Measurements from ENCODE around the gene AKAP14. TPM values are rescaled to one million over a fixed set of nuclear protein-coding genes. Genes with fewer than 3 reads are reported as not detected.

The AKAP14 gene
- not detected for total RNA-seq

GRCh38 chrX:119895843-119896326, at the start of gene AKAP14:
TSS of gene AKAP14 (plus strand) at chrX:119895893. CDS start at chrX:119903224, 7,331 bp downstream.
- Histone ChIP-seq H3K27ac (no peak within 1 kb of the TSS), H3K36me3 (no peaks in the 10 kb centered on the region), H3K27me3 (no peaks in the 10 kb centered on the region), H3K4me1 (no peaks in the 10 kb centered on the region), H3K9me3 (no peaks in the 10 kb centered on the region), H3K4me3 (no peak within 1 kb of the TSS)
- no peak for DNase-seq (ENCODE audit: low spot score)
- TF ChIP-seq CTCF (IDR thresholded peaks at IDR 0.05), result no peak

- Histone ChIP-seq H3K9me3 (no peaks in the 10 kb centered on the region), H3K4me3 (peak within 1 kb of the TSS; percentile 67 to 69), H3K27me3 (no peaks in the 10 kb centered on the region), H3K27ac (peak within 1 kb of the TSS; percentile 86 to 91), H3K36me3 (no peaks in the 10 kb centered on the region), H3K4me1 (peaks cover 0 to 5% of the 10 kb centered on the region in 2 donors)
- peak in 1 of 2 donors; percentile 15 for TF ChIP-seq CTCF (IDR thresholded peaks at IDR 0.05)
- peak; percentile 97 for DNase-seq (ENCODE audit: low spot score)
Measured at GRCh38 chrX:119852382-119853353, 43.0 kb upstream of the AKAP14 start, which contains the start of gene UPF3B. TSS of gene UPF3B (minus strand) at chrX:119852963. CDS start at chrX:119852928, 35 bp downstream.

DNA sequence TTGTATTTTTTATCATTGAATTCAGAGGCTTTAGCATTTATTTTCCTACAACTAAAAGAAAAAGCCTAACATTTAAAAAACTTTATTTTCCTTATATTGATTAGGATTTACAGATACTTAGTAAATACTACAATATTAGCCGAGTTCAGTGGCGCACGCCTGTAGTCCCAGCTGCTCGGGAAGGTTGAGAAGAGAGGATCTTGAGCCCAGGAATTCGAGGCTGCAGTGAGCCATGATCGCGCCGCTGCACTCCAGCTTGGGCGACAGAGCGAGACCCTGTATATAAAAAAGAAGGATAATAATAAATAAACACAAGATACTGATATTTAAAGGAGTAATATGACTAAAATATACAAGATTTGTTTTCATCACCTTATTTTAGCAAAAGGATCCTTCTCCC, 42.2 kb upstream of the AKAP14 start:
- Histone ChIP-seq H3K36me3 (no peaks in the 10 kb centered on the region), H3K4me1 (peaks cover 0 to 5% of the 10 kb centered on the region in 2 donors), H3K27ac (peak overlapping the region; percentile 57 to 91), H3K4me3 (peak overlapping the region; percentile 67 to 69), H3K9me3 (no peaks in the 10 kb centered on the region), H3K27me3 (no peaks in the 10 kb centered on the region)
- no peak for TF ChIP-seq CTCF (IDR thresholded peaks at IDR 0.05)
- no peak for DNase-seq (ENCODE audit: low spot score)

GRCh38 chrX:119870626-119871131, 25.0 kb upstream of the AKAP14 start:
- Histone ChIP-seq H3K4me3 (peak overlapping the region; percentile 49 to 59), H3K4me1 (peaks cover 0 to 7% of the 10 kb centered on the region in 2 donors), H3K36me3 (no peaks in the 10 kb centered on the region), H3K27ac (peak overlapping the region; percentile 87 to 88), H3K27me3 (no peaks in the 10 kb centered on the region), H3K9me3 (no peaks in the 10 kb centered on the region)
- no peak for DNase-seq (ENCODE audit: low spot score)
- TF ChIP-seq CTCF (IDR thresholded peaks at IDR 0.05), result no peak

- no peak for DNase-seq (ENCODE audit: low spot score)
- no peak for TF ChIP-seq CTCF (IDR thresholded peaks at IDR 0.05)
Measured at GRCh38 chrX:119871245-119871598, 24.5 kb upstream of the AKAP14 start.

More at GRCh38 chrX:119871245-119871598, 24.5 kb upstream of the AKAP14 start:
- peak overlapping the region; percentile 49 to 59 for H3K4me3 ChIP-seq
- H3K9me3 ChIP-seq, result no peaks in the 10 kb centered on the region
- no peaks in the 10 kb centered on the region for H3K27me3 ChIP-seq
- peak overlapping the region; percentile 87 to 88 for H3K27ac ChIP-seq
- H3K36me3 ChIP-seq, result no peaks in the 10 kb centered on the region
- peaks cover 0 to 7% of the 10 kb centered on the region in 2 donors for H3K4me1 ChIP-seq
